DMS53 (cell line): ENCODE measurements around the gene ATP11A.
A peak's percentile ranks its signal among the peaks of the same experiment; 100 is the strongest.

Experiments
- DNase-seq: peaks from one replicate; lab custom pipeline; 2025; lab: John Stamatoyannopoulos, UW

ATP11A gene

GRCh38 chr13:112761701-112762689 lies 72.2 kb downstream of the ATP11A start:
- DNase-seq, result no peak

GRCh38 chr13:112762690-112763080 lies 72.8 kb downstream of the ATP11A start:
- DNase-seq, result no peak

- no peak for DNase-seq
These were observed 74.2 kb downstream of the ATP11A start for GRCh38 chr13:112764028-112764427.

- DNase-seq, result no peak
These were observed 75.2 kb downstream of the ATP11A start for GRCh38 chr13:112764864-112765561.

- no peak for DNase-seq
These were observed 75.9 kb downstream of the ATP11A start for GRCh38 chr13:112765731-112766130.

- DNase-seq, result no peak
These were observed 76.5 kb downstream of the ATP11A start for GRCh38 chr13:112766336-112766735.

- DNase-seq, result peak; percentile 5
These were observed 78.0 kb downstream of the ATP11A start for GRCh38 chr13:112767506-112768471.

- peak; percentile 9 for DNase-seq
These were observed 79.1 kb downstream of the ATP11A start for GRCh38 chr13:112768795-112769481.

GRCh38 chr13:112769615-112770014 lies 79.8 kb downstream of the ATP11A start:
- DNase-seq, result no peak

- no peak for DNase-seq
These were observed 80.7 kb downstream of the ATP11A start for GRCh38 chr13:112770504-112770903.

GRCh38 chr13:112771139-112771876 lies 81.5 kb downstream of the ATP11A start:
- no peak for DNase-seq

GRCh38 chr13:112771877-112772538 lies 82.2 kb downstream of the ATP11A start:
- DNase-seq, result no peak

GRCh38 chr13:112772539-112772909 lies 82.7 kb downstream of the ATP11A start:
- DNase-seq, result no peak

- no peak for DNase-seq
These were observed 83.1 kb downstream of the ATP11A start for GRCh38 chr13:112772929-112773328.

GRCh38 chr13:112773601-112774447 lies 84.0 kb downstream of the ATP11A start:
- no peak for DNase-seq

GRCh38 chr13:112774448-112774792 lies 84.6 kb downstream of the ATP11A start:
- no peak for DNase-seq

- no peak for DNase-seq
These were observed 85.2 kb downstream of the ATP11A start for GRCh38 chr13:112774829-112775565.

- no peak for DNase-seq
These were observed 86.0 kb downstream of the ATP11A start for GRCh38 chr13:112775791-112776279.
